ENCODE data around the gene DNAH10.

The DNAH10 gene

GRCh38 chr12:123886931-123887582, 125.0 kb downstream of the DNAH10 start:
- no peak for DNase-seq

DNA sequence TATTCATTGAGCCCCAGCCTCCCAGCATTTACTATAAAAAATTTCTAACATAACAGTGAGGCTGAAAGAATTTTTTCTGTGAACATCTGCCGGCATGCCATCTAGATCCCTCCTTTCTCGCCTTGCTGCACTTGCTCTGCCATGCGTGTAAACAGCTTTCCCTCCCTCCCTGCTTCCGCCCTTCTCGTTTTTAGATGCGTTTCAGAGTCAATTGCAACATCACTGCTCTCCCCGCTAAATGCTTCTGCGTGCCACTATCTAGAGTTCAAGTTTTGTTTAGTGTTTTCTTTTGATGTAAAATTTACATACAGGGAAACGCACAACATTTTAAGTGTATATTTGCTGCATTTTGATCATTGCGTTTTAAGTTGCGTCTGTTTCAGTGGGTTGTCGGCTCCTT, 126.9 kb downstream of the DNAH10 start:
- DNase-seq = peak in 1 of 2 donors; percentile 24

DNA sequence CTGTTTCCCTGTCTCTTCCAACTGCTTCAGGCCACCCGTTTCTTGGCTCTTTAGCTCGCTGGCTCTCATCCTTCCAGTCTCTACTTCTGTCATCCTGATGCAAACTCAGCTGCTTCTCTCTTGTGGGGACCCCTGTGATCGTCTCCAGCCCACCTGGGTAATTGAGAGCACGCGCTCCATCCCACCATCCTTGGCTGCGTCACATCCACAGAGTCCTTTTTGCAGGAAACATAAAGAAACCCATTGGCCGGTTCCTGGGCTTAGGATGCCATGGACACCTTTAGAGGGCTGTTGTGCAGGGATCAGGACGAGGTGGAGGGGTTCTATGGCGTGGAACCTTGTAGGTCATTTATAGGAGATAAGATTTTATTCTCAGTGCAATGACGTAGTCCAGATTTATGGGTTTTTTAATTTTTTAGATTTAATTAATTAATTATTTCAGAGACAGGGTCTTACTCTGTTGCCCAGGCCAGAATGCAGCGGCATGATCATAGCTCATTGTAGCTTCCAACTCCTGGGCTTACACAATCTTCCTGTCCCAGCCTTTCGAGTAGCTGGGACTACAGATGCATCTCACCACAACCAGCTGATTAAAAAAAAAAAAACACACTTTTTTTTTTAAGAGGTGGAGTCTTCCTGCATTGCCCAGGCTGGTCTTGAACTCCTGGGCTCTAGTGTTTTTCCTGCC, 127.9 kb downstream of the DNAH10 start:
- DNase-seq = no peak

DNA sequence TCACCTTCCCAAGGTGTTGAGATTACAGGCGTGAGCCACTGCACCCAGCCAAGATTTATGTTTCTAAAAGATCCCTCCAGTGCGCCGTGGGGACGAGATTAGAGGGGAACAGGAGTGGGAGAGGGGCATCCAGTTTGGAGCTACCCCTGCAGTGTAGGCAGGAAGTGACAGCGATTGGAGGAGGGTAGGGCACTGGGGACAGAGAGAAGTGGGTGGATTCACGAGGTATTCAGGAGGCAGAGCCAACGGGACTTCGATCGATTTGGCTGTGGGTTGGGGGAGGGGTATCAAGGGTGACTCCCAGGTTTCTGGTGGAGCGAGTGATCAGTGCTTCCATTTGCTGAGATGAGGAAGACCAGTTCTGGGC, 128.4 kb downstream of the DNAH10 start:
- no peak for DNase-seq

- DNase-seq = no peak
Measured at GRCh38 chr12:123891011-123891410, 128.9 kb downstream of the DNAH10 start.

GRCh38 chr12:123891516-123892179, 129.5 kb downstream of the DNAH10 start:
- peak in 1 of 2 donors; percentile 12 for DNase-seq

DNA sequence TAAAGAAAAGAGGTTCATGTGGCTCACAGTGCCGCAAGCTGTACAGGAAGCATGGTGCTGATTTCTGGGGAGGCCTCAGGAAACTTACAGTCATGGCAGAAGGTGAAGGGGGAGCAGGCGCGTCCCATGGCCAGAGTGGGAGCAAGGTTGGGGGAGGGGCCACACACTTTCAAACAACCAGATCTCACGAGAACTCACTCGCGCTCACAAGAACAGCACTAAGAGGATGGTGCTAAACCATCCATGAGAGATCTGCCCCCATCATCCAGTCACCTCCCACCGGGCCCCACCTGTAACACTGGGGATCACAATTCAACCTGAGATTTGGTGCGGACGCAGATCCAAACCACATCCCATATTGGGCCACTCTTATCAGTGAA, 130.1 kb downstream of the DNAH10 start:
- no peak for DNase-seq

- no peak for DNase-seq
Measured at GRCh38 chr12:123892853-123893252, 130.8 kb downstream of the DNAH10 start.

DNA sequence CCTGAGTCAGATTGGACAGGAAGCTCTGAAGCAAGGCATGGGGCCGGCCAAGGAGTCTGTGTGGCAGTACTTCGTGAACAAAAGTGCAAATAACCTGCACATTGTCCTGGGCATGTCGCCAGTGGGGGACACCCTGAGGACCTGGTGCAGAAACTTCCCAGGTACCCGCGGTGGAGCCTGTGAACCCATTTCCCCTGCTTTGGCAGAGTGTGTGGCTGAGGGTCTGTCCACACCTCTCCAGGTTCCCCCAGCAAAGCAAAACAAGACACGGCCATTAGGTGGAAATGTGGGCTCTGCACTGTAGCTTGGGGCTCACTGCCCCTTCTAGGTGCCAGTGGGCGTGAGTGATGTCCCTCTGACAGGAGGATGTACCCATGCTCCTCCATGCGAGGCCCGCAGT, 131.2 kb downstream of the DNAH10 start:
- DNase-seq = no peak

- no peak for DNase-seq
Measured at GRCh38 chr12:123894823-123895345, 132.8 kb downstream of the DNAH10 start.

DNA sequence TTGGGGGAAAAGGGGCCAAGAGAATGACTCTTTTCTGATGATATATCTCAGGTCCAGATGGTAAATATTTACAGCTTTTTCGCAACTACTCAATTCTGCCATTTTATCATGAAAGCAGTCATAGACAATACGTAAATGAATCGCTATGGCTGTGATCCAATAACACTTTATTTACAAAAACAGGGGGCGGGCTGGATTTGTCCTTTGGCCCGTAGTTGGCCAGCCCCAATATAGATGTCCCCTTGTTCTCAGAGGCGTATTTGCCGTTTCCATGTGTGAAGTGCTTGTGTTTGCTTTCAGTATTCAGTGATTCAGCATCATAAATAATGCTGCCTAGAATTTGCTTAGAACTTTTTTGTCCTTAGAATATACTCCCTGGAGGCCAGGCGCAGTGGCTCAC, 133.3 kb downstream of the DNAH10 start:
- no peak for DNase-seq

DNA sequence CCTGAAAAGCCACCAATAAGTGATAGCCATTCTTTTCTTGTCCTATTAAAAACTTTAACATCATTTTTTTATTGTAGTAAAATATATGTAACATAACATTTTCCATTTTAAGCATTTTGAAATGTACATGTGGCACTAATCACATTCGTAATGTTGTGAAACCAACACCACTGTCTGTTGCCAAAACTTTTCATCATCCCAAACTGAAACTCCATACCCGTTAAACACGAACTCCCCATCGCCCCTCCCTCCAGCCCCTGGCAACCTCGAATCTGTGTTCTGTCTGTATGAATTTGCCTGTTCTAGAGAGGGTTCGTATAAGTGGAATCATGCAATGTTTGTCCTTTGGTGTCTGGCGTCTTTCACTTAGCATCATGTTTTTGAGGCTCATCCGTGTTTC, 134.7 kb downstream of the DNAH10 start:
- DNase-seq = no peak

- DNase-seq = no peak
Measured at GRCh38 chr12:123897221-123897620, 135.1 kb downstream of the DNAH10 start.

DNA sequence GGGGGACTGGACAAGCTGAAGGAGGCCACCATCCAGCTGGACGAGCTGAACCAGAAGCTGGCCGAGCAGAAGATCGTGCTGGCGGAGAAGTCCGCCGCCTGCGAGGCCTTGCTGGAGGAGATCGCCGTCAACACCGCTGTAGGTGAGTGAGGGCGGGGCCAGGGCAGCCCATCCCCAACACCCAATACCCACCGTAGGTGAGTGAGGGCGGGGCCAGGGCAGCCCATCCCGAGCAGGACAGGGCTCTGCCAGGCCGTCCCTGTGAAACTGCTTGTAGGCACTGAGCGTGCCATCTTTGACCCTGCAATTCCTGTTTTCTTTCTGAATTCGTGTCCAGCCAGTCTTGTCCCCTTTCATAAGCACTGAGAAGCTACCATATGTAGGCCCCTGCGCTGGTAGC, 136.6 kb downstream of the DNAH10 start:
- no peak for DNase-seq

DNA sequence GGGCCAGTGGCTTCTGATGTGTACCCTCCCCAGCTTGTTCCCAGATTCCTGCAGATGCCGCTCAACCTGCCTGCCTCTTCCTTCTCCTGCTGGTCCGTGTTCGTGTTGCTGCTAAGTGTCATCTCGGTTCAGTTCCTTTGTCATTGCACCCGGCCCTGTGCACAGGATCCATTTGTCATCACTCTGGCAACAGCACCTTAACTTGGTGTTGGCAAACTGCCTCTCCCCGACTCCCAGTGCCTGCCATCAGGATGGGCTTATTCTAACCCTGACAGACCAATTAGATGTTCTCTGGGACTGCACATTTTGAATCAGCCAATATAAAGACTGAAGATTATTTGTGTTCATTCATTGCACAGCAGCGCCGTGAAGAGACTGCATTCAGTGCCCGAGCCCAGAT, 137.3 kb downstream of the DNAH10 start:
- no peak for DNase-seq

GRCh38 chr12:123900871-123901376, 138.8 kb downstream of the DNAH10 start:
- DNase-seq = peak; percentile 40 to 61

DNA sequence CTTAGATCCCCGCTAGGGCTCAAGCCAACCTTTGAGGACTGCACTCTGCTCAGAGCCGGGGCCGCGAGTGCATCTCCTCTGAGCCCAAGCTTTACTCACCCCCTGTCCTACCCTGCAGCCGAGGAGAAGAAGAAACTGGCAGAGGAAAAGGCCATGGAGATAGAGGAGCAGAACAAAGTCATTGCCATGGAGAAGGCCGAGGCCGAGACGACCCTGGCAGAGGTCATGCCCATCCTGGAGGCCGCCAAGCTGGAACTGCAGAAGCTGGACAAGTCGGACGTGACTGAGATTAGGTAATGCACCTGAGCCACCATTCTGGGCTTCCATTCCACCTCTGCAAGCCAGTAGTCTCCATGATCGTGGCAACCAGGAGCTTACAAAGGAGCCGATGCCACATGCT, 140.7 kb downstream of the DNAH10 start:
- DNase-seq = no peak

DNA sequence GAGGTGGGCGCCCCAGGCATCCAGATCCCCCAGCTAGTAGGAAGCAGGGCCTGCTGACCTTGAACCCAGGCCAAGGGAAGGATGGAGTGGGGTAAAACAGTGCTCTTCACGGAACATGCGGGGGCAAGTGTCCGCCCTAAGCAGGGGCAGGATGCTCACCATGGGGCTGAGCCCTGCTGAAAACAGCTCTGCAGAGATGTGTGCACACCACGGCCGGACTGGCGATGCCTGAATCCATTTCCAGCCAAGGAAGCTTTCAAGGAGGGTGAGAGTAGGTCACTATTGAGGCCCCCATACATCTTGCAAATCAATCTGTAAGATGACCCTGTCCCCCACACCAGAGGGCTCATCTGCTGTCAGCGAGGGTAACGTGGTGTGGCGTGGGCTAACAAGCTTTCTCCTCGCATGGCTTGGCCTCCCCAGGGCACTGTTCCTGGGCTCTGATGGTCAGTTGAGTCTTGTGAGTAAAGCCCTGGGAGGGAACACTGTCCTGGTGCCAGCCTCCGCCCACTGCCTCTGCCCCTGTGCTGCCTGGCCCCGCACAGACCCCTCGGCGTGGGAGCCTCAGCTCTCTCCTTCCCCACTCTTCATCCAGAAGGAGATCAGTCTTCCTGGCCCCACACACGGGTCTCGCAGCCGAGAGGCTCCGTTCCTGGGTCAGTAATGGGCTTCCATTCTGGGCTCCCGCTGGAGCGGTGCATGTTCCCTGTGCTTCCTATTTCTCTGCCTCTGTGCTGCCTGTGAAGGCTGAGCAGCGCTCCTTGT, 141.4 kb downstream of the DNAH10 start:
- no peak for DNase-seq

DNA sequence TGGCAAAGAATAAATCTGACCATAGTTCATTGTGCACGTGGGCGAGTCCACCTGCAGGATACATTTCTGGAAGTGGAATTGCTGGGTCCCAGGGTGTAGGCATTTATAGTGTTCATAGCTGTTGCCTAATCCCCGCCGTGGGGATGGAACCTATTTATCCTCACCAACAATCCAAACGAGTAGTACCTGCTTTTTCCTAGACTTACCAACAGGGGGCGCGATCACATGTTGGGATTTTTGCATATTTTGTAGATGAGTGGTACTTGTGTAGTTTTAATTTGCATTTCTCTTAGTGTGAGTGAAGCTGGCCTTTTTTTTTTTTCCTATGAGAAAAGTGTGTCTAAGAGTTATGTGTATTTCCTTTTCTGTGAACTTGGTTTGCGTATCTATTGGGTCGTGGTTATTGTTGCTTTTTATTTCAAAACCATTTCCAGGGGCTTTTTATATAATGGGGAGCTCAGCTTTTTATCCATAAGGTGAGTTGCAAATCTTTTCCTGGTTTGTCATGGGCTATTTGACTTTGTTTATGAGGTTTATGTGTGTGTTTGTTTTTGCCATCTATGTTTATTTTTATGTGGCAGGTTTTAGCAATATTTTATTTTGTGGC, 143.3 kb downstream of the DNAH10 start:
- peak; percentile 69 to 74 for DNase-seq

DNA sequence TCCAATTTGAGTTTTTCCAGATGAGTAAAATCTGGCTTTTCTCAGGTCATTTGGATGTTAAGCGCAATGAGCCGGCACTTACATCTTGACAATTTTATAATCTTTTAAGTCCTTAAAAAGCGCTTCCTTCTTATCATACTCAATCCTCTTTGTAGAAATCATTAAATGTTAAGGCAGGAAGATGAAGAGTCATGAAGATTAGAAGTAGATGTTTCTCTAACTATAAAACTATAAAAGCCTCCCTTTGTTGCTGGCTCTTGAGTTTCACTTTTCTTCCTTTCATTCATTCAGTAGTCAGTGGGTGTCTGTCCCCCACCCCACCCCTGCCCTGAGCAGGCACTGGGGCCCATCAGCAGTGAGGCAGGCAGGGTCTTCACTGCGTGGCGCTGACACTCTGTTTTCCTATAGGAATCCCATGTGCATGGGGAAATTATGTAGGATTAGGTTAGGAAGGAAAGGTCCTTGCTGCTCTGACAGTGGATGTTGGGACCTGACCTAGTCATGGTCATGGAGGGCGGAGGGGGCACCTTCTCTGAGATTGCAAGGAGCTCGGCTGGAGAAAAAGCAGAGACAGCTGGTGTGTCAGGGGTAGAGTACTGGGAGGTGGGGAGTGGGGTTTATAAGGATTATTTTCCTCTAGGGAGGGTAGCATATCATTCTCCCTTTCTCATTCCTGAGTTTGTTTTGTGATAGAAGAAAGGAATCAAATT, 144.8 kb downstream of the DNAH10 start:
- no peak for DNase-seq

DNA sequence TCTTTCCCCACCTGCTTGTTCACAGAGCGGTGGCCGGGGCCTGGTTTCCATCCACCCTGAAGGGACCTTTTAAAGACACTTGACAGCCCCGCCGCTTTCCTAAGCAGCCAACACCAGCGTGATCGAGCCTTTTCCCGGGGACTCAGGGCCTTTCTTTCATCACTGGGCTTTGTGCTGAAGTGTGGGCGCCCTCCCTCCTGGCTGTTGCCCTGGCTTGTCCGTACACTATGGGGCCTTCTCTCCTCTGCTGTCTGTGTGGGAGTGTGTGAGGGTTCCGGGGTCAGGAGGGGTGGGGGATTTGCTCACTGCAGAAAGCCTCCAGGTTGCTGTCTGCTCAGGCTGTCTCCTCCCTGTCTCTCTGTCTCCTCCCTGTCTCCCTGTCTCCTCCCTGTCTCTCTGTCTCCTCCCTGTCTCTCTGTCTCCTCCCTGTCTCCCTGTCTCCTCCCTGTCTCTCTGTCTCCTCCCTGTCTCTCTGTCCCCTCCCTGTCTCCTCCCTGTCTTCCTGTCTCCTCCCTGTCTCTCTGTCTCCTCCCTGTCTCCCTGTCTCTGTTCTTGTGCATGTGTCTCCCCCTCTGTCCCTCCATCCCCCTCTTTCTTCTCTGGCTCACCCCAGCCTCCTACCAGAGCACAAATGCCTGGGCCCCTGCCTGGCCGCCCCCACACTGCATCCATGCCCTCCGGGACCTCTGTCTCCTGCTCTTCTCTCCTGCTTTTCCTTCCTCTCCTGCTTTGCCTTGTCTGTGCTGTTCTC, 145.8 kb downstream of the DNAH10 start:
- peak in 1 of 2 donors; percentile 10 for DNase-seq

Data from inflammatory macrophage (primary cell).